HG02852 (cell line): ENCODE data around the gene ME1.
"Not testable (repeated sequence)": the region's sequence is repeated elsewhere in the genome, so short reads cannot be mapped to it uniquely, and the experiment has no call there.

Experiments
- ATAC-seq: cut with Tn5 transposase; IDR thresholded peaks from one replicate; pipeline ENCODE4 v1.9.1; 2021; ENCODE audit warnings: mild to moderate bottlenecking, moderate library complexity; ENCODE audit not compliant: unreplicated experiment

Gene ME1

DNA sequence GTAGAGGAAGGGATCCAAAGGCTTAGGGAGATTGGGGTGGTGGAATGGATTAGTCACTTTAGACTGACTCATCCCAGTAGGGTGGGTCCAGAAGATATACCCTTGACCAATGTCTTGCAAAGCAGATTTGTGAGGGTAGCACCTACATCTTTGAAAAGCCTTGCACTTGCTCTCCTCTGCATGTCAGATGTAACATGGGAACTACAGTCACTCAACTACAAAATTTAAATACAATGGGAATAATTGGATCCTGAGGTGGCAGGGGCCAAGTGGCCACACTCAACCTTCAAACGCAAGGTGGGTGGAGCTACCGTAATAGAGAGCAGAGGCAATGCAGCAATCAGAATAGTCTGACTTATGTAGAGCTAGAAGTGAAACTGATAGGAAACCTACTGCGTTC lies 71.2 kb downstream of the ME1 start:
- ATAC-seq: no peak

DNA sequence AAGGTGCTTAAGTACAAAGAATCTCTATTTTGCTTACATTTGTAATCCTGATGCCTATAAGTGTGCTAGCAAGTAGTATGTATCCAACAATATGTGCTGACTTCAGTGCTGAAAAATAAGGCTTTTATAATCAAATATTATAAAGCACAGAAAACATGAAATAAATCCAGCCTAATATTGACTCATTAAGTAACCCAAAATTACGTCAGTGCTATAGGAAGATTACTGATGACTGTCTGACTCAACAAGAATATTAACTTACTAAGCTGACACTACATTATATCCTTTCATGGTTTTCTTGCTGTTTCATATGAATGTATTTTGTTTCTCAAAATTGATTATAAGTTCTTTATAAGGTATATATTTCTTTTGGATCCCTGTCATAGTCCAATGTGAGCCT lies 76.1 kb downstream of the ME1 start:
- no peak for ATAC-seq

DNA sequence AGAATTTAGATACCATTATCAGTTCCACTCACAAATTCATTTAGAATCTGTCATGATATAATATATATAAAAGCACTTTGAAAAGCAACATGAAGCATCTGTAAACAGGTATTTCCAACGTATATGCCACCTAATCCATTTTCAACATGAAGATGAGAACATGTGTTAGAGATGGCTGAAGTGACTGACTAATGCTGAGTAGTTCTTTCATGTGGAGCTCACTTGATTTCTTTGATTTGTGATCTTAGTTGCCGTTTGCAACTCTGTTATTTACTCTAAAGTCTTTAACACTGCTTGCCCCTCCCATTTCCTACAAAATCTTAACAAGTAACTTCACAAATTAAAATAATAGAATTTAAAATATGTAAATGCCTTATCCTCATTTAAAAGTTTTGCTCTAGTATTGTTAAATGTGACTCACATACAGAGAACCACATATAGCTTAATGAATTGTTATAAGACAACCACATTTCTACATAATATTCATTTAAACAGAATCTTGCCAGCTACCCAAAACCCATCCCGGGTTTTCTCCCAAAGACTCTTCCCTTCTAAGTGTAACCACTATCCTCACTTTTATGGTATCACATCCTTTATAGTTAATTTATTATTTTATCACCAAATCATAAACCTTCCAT lies 78.3 kb downstream of the ME1 start:
- ATAC-seq: no peak

DNA sequence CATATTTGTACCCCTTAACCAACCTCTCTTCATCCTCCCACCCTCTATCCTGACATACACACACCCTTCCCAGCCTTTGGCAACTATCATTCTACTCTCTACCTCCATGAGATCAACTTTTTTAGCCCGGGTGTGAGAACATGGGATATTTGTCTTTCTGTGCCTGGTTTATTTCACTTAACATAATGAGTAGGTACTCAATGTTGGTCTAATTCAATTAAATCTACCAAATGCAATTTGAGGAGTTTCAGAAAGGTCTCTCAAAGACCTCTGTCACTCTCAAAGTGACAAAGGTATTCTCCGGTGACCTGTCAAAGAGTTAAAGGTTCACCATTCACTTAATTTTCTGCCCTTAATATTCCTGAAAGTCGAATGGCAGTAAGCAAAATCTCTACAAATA lies 87.7 kb downstream of the ME1 start:
- no peak for ATAC-seq

DNA sequence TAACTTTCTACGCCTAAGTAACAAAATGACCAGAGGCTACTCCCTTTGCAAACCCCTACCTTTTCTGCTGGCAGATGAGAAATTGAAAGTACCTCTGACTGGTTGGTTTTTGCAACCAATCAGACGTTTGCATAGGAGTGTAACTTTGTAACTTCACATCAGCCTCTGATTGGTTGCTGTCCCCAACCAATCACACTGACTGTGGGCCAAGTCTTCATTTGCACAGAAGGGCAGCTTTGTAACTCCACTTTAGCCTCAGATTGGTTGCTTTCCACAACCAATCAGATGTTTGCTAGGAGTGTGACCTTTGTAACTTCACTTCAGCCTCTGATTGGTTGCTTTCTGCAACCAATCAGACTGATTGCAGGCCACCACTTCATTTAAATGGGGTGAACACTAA lies 89.1 kb downstream of the ME1 start:
- no peak for ATAC-seq

DNA sequence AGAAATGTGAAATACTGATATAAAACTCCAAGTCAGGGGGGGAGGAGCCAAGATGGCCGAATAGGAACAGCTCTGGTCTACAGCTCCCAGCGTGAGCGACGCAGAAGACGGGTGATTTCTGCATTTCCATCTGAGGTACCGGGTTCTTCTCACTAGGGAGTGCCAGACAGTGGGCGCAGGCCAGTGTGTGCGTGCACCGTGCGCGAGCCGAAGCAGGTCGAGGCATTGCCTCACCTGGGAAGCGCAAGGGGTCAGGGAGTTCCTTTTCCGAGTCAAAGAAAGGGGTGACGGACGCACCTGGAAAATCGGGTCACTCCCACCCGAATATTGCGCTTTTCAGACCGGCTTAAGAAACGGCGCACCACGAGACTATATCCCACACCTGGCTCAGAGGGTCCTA lies 96.9 kb downstream of the ME1 start:
- not testable (repeated sequence) for ATAC-seq

DNA sequence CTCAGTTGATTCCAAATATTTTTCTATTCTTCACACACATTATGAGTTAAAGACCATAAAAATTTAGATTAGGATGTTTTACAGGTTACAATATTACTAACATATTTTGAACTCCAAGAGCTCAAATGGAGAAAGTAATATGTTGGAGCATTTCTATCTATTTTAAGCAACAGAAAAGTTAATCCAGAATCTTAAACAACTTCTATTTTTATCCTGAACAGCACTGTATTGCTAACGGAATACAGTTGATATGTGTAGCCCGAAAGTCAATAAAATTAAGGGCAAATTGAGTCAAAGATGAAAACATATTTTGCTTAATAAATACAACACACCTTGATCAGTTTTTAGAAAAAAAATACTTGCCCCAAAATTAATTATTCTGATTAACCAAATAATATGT lies 97.4 kb downstream of the ME1 start:
- no peak for ATAC-seq

DNA sequence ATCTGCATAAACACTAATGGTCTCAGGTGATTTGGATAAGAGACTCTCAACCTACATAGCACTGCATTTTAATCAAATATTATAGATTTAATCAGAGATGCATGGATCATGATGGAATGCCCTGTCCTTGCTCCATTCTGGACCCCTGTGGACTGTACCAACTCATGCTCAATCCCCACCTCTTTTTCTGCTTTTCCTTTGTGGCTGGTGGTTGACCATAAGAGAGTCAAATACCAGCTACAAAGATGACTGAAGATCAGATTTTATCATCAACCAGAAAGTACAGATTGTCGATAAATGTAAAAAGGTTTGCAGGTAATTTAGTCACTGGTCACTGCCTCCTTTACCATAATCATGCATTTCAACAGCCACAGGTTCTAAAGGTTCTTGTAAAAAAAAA lies 116.2 kb downstream of the ME1 start:
- no peak for ATAC-seq

DNA sequence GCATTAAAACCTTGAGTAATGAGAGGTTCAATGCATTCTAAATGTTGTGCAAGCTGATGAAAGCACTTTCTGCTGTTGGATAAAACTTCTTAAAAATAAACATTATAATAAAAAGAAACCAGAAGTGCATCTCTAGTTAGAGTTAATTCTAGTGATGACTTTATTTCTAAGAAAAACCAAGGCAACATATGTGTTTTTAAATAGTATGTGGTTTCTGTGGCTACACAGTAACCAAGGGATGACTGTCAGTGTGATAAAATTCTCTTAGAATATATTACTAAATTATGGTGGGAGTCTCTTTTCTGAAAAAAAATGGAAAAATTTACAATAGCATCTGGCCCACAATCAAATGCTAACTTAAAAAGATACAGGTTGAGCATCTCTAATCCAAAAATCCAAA lies 117.0 kb downstream of the ME1 start:
- ATAC-seq: peak; percentile 57

DNA sequence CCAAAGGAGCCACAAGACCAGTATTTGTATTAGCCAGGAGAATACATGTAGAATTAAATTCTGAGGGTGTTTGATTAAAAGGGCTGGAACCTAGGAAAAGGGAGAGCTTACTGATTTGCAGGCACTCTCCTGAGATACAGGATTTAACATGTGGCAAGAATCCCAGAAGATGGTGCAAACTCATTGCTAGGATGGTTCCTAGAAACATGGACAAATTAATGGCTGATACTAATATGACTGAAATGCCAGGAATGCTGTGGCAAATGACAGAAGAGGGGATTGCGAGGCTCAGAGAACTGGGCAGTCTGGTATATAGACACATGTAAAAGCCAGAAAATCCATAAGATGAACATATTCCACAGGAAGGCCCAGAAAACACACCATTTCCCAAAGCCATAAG lies 119.6 kb downstream of the ME1 start:
- ATAC-seq: no peak

DNA sequence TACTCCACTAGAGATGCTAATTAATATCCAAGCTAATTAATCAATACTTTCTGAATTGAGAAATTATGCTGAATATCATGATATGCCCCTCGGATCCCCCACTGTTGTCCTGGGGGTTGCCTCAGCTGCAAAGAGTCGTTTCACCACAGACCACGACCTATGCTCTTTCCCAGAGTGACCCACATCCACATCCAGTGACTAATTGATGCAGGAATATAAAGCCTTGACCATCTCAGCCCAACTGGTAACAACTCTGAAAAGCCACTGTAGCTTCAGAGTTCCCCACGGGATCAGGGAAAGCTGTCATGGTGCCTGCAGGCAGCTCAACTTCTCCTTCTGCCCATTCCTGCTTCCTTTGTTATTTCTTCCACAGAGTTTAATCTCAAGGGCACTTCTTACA lies 120.8 kb downstream of the ME1 start:
- no peak for ATAC-seq

DNA sequence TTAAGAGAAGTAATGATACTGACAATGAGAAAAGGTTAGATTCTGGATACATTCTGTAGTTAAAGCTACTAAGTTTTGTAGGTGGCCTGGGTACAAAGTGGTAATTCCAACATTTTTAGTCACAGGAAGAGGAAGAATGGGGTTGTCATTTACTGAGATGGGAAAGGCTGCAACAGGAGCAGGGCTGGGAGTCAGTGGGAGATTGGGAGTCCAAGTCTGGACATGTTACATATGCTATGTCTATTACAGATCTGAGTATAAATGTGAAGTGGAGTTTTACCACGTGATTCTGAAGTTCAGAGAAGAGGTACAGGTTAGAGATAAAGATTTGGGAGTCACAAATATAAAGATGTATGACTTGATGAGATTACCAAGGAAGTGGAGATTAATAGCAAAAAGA lies 121.5 kb downstream of the ME1 start:
- ATAC-seq: no peak

DNA sequence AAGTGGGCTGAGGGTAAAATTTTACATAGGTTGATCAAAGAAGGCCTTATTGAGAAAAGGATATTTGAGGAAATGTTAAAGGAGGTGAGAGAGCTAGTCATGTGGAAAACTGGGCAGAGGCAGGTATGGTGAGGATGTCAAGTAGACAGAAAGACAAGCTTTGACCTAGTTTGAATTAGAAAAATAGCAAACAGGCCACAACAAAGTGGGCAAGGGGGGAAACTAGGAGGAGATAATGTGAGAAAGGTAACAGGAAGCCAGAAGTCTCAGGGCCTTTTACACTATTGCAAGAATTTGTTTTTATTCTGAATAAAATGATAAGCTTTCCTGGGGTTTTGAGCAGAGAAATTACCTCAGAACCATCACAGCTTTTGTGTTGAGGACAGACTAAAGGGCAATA lies 122.0 kb downstream of the ME1 start:
- ATAC-seq: no peak

DNA sequence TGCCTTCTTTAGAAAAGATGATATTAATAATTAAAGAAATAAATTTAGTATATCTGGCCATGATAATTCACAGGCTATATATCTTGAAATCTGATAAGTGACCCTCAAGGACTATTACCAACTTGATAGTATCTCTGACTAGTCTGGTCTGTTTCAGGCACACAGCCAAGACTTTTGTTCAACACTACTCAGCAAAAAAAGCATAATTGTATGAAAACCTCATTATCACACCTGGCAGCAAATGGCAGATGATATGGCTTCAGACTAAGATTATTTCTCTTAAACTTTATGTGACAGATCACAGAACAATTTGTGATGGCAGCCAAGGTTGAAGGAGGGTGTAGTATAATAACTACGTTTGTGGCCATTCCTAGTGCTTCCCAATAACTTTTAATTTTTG lies 123.0 kb downstream of the ME1 start:
- no peak for ATAC-seq

DNA sequence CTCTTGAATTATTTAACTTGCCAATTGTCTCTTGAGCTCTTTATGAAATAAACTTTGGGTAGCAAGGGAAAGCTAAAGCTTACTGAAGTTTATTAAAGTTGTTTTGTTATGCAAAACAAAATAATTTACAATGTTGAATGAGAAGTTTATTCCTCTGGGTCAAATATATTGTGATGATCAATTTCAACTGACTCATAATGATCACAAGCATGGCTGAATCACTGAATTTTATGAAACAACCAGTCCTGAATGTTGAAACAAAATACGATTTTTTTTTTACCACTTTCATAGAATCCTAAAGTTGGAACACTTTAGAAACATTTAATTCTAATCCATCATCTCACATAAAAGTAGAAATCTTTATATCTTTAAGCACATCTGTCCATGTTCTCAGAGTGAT lies 127.4 kb downstream of the ME1 start:
- ATAC-seq: no peak

DNA sequence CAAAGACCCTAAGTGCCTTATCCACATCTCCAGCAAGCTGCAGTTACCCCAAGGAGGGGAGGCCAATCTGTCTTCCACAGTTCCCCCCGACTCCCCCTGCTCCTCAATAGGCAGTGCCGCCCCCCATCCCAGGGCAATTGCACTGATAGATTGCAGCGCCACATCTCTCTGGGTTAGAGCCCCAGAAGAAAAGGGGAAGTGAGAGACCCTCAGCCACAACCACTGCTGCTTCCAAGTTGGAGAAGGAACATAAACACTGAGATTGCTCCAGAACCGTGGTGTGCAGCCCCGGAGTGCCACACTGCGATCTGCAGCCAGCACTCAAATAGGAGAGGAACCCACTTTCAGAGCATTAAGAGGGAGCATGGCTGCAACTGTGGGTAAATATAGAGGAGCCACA lies 136.2 kb downstream of the ME1 start:
- no peak for ATAC-seq

DNA sequence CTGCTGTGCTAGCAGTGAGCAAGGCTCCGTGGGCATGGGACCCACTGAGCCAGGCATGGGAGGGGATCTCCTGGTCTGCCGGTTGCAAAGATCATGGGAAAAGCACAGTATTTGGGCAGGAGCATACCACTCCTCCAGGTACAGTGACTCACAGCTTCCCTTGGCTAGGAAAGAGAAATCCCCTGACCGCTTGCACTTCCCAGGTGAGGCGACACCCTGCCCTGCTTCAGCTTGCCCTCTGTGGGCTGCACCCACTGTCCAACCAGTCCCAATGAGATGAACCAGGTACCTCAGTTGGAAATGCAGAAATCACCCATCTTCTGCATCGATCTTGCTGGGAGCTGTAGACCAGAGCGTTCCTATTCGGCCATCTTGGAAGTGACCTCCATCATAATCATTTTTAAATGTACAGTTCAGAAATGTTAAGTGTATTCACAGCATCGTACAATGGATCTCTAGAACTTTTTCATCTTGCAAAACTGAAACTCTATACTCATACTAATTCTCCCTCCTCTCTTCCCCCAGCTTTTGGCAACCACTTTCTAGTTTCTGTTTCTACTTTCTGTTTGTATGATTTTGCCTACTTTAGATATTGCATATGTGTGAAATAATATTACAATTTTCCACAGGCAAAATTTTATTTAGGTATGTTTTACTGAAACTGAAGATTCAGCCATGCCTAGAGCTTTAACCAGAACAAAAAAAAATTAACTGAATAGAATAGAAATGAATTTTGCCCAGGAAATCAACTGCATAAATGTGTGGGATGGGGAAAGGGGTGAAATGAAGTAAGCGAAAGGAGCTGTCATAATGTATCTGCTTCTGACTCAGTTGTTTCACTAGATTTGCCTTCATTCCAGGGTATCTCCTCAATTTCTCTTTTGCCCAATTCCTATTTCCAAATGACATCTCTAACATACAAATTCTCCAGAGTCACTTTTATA lies 137.7 kb downstream of the ME1 start:
- peak; percentile 96 for ATAC-seq

DNA sequence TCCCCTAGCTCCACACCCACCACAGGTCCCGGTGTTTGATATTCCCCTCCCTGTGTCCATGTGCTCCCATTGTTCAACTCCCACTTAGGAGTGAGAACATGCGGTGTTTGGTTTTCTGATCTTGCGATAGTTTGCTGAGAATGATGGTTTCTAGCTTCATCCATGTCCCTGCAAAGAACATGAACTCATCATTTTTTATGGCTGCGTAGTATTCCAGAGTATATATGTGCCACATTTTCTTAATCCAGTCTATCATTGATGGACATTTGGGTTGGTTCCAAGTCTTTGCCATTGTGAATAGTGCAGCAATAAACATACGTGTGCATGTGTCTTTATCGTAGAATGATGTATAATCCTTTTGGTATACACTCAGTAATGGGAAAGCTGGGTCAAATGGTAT lies 143.6 kb downstream of the ME1 start:
- ATAC-seq: not testable (repeated sequence)

DNA sequence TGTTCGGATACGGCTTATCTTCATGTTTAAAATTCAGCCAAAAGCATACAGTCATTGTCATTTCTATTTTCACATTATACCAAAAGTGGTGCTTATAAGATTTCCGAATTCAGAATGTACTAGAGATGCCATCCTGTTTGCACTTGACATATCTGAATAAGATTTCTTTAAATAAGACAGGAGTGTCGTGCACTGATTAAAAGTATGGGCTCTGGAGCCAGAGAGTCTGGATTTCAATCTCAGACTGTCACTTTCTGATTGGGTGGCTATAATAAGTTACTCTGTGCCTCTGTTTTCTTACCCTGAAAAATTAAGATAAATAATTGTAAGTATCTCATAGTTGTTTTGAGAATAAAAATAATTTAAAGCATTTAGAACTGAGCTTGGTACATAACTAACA lies 144.9 kb downstream of the ME1 start:
- ATAC-seq: no peak

DNA sequence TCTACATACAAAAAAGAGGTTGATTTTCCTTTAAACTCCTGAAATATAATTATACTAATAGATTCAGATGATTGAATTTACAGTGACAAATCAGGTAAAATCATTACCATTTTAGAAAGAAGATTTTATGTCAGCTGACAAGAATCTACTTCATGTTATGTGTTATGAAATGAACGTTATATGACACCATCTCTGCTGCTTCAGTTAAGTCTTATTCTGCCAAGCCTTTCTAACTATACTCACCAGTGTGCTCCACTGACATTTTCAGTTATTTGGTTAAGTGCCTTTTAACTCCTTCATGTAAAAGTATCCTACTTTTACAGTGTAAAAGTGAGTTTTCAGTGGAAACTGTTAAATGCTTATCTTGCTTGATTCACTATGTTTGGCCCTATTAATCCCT lies 157.3 kb downstream of the ME1 start:
- no peak for ATAC-seq

DNA sequence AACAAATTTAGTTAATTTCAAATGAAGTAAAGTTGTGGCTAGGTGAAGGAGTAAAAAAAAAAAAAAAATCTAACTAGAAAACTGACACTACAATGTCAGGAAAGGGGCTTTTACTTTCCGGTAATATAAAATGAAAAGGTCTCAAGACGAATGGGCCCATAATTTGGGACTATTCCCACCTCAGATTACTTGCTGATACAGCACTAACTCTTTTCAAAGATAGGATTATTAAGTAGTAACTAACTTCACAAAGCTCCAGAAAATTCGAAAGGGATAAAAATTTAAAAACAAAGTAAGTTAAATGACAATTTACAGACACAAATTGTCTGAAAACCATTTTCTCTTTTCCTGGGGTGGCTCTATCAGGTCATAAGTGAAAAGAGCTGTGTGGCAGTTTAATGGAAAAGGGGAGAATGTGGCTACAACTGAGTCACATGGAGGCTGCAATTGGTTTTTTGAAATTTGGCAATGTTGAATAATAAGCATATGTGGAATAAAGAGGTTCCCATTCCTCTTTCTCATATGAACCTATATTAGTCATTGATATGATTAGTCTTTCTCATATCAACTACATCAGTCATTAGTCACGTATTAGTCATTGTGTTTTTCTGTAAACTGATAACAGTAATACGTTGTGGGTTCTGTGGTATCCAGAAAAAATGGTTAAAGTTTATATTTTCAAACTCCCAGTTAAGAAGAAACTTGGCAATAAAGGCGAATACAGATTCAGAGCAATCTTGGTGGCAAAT lies 159.7 kb downstream of the ME1 start:
- ATAC-seq: no peak

DNA sequence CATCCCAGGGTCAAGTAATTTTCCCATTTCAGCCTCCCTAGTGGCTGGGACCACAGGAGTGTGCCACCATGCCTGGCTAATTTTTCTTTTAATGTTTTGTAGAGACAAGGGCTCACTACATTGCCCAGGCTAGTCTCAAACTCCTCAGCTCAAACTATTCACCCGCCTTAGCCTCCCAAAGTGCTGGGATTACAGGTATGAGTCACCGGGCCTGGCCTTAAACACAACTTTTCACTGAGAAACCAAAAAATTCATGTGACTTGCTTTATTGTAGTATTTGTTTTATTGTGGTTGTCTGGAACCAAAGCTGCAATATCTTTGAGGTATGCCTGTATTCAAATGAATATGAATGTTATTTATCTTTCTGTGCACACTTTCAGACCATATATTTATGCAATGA lies 165.5 kb downstream of the ME1 start:
- ATAC-seq: no peak
